Measurements from ENCODE around the gene STOX1. TPM values are rescaled to one million over a fixed set of nuclear protein-coding genes. Genes with fewer than 3 reads are reported as not detected.
"Not testable (repeated sequence)": the region's sequence is repeated elsewhere in the genome, so short reads cannot be mapped to it uniquely, and the experiment has no call there.

STOX1 gene
- total RNA-seq, 1 donor from 2014 or later, result 0.27 TPM

GRCh38 chr10:68934994-68935393 is 107.7 kb downstream of the STOX1 start:
- ATAC-seq (no peak), DNase-seq (ENCODE audit: low spot score) (no peak)
- intact Hi-C loops (cut with DNase I), result no loop called here

- intact Hi-C loops (cut with DNase I), result no loop called here
- ATAC-seq (no peak), DNase-seq (ENCODE audit: low spot score) (no peak)
These were observed 110.8 kb downstream of the STOX1 start for GRCh38 chr10:68938117-68938516.

- intact Hi-C loops (cut with DNase I), result no loop called here
- no peak for DNase-seq (ENCODE audit: low spot score)
- no peak for ATAC-seq
These were observed 111.6 kb downstream of the STOX1 start for GRCh38 chr10:68938884-68939283.

- intact Hi-C loops (cut with DNase I); ATAC-seq; DNase-seq (ENCODE audit: low spot score): not testable (repeated sequence)
These were observed 113.6 kb downstream of the STOX1 start for GRCh38 chr10:68940917-68941316.

Other genes with a start within 250 kb of the STOX1 start
- gene CCAR1, start 106.3 kb upstream of the STOX1 start, total RNA-seq, result 55.9 TPM
- 41.3 TPM for gene DDX50, start 73.8 kb downstream of the STOX1 start, total RNA-seq
- gene DDX21, start 128.6 kb downstream of the STOX1 start, total RNA-seq, result 41.0 TPM
- gene KIFBP, start 161.3 kb downstream of the STOX1 start, total RNA-seq, result 30.4 TPM